HL-60 (cell line): Measurements from ENCODE around the gene DDX43.

ENCODE experiments used
- DNase-seq, 2 experiments: peaks; one replicate each; pipeline ENCODE4 v3.0.0-alpha.2; 2010 to 2020; ENCODE audit warnings: low read depth in 1 of 2, low spot score in 1 of 2
- H3K27ac ChIP-seq: fragments of 250-450 bp; sonication (Bioruptor Pico); replicated peaks from 2 replicates; pipeline ENCODE4 v1.5.1; 2020; ENCODE audit warnings: mild to moderate bottlenecking, moderate library complexity
- H3K27me3 ChIP-seq: fragments of 250-450 bp; sonication (Bioruptor Pico); 2 replicates; pipeline ENCODE4 v1.5.1; 2021; ENCODE audit warnings: mild to moderate bottlenecking, moderate library complexity; ENCODE audit not compliant: insufficient read depth, poor library complexity, severe bottlenecking
- H3K4me3 ChIP-seq: replicated peaks from 2 replicates; pipeline ENCODE4 v1.5.1; 2011; ENCODE audit warnings: mild to moderate bottlenecking, control low read depth, low read length; ENCODE audit not compliant: insufficient read depth
- CTCF ChIP-seq: IDR thresholded peaks from one replicate; pipeline ENCODE4 v1.5.1; 2011; ENCODE audit warnings: low read length, control low read depth, inconsistent platforms; ENCODE audit not compliant: insufficient read depth
- GABPA ChIP-seq: IDR thresholded peaks from 2 replicates; pipeline ENCODE4 v1.6.1; 2012; ENCODE audit warnings: low read depth
- POLR2AphosphoS5 ChIP-seq: IDR thresholded peaks from 2 replicates; pipeline ENCODE4 v1.6.1; 2012; ENCODE audit warnings: low read depth
- REST ChIP-seq: IDR thresholded peaks from 2 replicates; pipeline ENCODE4 v1.6.1; 2012; ENCODE audit warnings: low read depth; ENCODE audit not compliant: insufficient replicate concordance
- SPI1 ChIP-seq: IDR thresholded peaks from 2 replicates; pipeline ENCODE4 v1.6.1; 2012; ENCODE audit warnings: low read depth, mild to moderate bottlenecking, borderline replicate concordance
- long read RNA-seq: library from polyadenylated mRNA; unstranded; transcript quantifications from one replicate; pipeline ENCODE4 v2.0.0, GENCODE V29; 2020

The DDX43 gene
- long read RNA-seq, result 0 reads

GRCh38 chr6:73394577-73395354 is at the start of gene DDX43:
DDX43 (plus strand) TSS chr6:73394828; CDS start chr6:73394906, 78 bp downstream.
- peak in 1 of 2 experiments; percentile 25 for DNase-seq
- Histone ChIP-seq H3K27me3 (no peaks in the 10 kb centered on the region), H3K27ac (no peak within 1 kb of the TSS), H3K4me3 (peak within 1 kb of the TSS; percentile 18; the same call in 1 of the 2 replicates)
- no peak for TF ChIP-seq GABPA

- H3K27me3 ChIP-seq, result no peaks in the 10 kb centered on the region
These were observed 46.0 kb upstream of the DDX43 start for GRCh38 chr6:73348550-73349204.

GRCh38 chr6:73349311-73349710 is 45.3 kb upstream of the DDX43 start:
- Histone ChIP-seq H3K27ac (no peak overlapping the region), H3K27me3 (no peaks in the 10 kb centered on the region), H3K4me3 (no peak overlapping the region)
- TF ChIP-seq POLR2AphosphoS5, result no peak
- no peak for TF ChIP-seq REST
- no peak for TF ChIP-seq CTCF
- TF ChIP-seq SPI1, result no peak
- no peak for TF ChIP-seq GABPA
- DNase-seq, result no peak

More at GRCh38 chr6:73348550-73349204, 46.0 kb upstream of the DDX43 start:
- no peak for DNase-seq
- Histone ChIP-seq H3K27ac (no peak overlapping the region), H3K4me3 (no peak overlapping the region)
- no peak for TF ChIP-seq GABPA
- no peak for TF ChIP-seq CTCF
- TF ChIP-seq POLR2AphosphoS5, result no peak
- no peak for TF ChIP-seq SPI1
- no peak for TF ChIP-seq REST
